ENCODE data around the gene ZNF14.
A peak's percentile ranks its signal among the peaks of the same experiment; 100 is the strongest.
"Not testable (repeated sequence)": the region's sequence is repeated elsewhere in the genome, so short reads cannot be mapped to it uniquely, and the experiment has no call there.

Gene ZNF14

DNA sequence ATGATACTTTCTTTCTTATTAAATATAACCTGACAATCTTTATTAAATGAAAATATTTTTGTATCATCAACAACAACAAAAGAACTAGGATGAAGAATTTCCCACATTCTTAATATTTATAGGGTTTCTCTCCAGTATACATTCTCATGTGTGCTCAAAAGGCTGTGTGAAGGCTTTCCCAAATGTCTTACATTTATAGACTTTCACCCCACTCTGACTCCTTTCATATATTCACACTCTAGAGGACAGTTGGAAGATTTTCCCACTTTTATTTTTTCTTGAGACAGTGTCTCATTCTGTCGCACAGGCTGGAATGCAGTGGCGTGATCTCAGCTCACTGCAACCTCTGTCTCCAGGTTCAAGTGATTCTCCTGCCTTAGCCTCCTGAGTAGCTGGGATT lies 22.4 kb downstream of the ZNF14 start:
- peaks cover 64% of the 10 kb centered on the region for H3K36me3 ChIP-seq (ENCODE audit: insufficient read depth, low read depth, low read length)
- 0 out of 2 replicates have a peak overlapping the region, but pooled peaks have one; percentile 21 for H3K4me3 ChIP-seq (ENCODE audit: low read length)
- H3K4me1 ChIP-seq (ENCODE audit: insufficient read depth, low read length), result no peaks in the 10 kb centered on the region
- no peak overlapping the region for H3K9ac ChIP-seq (ENCODE audit: low read depth, low read length)
- H3K27me3 ChIP-seq (ENCODE audit: insufficient read depth, low read length), result no peaks in the 10 kb centered on the region
- H3K9me3 ChIP-seq (ENCODE audit: insufficient read depth, low read depth, low read length), result peaks cover 86% of the 10 kb centered on the region
- H3K27ac ChIP-seq (ENCODE audit: low read length), result no peak overlapping the region

DNA sequence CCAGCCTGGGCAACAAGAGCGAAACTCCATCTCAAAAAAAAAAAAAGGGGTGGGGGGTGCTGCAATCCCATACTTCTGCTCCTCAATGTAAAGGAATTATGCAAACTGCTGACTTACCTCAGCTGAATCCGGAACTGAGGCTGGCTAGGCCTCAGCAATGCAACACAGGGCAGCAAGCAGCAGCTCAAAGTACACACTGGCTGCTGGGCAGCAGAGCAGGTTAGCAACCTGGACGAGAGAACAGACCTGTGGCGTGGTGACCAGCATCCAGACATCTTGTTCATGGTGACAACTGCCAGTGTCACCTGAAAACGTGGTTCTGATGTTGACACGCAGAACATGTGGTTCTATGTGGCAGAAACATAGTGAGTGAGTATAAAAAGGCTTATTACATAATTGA lies 28.1 kb downstream of the ZNF14 start:
- Histone ChIP-seq H3K4me1 (ENCODE audit: insufficient read depth, low read length) (no peaks in the 10 kb centered on the region), H3K27me3 (ENCODE audit: insufficient read depth, low read length) (no peaks in the 10 kb centered on the region), H3K27ac (ENCODE audit: low read length) (no peak overlapping the region), H3K36me3 (ENCODE audit: insufficient read depth, low read depth, low read length) (peaks cover 13% of the 10 kb centered on the region), H3K4me3 (ENCODE audit: low read length) (no peak overlapping the region), H3K9me3 (ENCODE audit: insufficient read depth, low read depth, low read length) (peaks cover 38% of the 10 kb centered on the region), H3K9ac (ENCODE audit: low read depth, low read length) (no peak overlapping the region)

DNA sequence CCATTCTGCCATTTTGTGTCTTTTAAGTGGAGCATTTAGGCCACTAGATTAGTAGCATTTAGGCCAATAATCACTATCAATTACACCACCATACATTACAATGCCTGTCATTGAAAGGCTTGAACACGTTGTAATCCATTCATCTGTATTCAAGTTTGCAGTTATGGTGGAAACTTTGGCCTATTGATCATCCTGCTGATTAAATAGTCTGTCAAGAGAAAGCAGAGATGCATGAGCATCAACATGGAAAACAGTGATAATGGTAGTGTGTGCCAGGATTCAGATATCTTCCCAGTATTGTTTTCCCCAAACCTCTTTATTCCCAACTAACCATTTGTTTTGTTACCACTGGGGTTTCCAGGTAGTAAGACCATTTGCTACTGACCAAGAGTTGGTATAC lies 32.4 kb downstream of the ZNF14 start:
- H3K27me3 ChIP-seq (ENCODE audit: insufficient read depth, low read length); H3K4me1 ChIP-seq (ENCODE audit: insufficient read depth, low read length); H3K36me3 ChIP-seq (ENCODE audit: insufficient read depth, low read depth, low read length); H3K9me3 ChIP-seq (ENCODE audit: insufficient read depth, low read depth, low read length); H3K9ac ChIP-seq (ENCODE audit: low read depth, low read length); H3K4me3 ChIP-seq (ENCODE audit: low read length); H3K27ac ChIP-seq (ENCODE audit: low read length): not testable (repeated sequence)

DNA sequence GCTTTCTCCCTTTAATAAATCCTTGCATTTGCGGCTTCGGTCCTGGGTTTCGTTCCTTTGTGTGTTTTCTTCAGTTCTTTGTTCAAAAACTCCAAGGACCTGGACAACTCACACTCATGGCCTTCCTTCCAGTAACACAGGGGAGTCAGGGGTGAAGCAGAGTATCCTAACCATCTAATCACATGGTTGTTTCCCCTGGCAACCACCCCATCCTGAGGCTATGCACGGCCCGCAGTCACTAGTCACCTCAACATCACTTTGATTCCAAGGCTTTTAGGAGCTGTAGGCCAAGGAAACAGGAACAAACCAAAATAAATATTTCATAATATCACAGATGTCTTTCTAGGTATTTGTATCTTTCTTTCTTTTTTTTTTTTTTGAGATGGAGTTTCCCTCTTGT lies 35.3 kb downstream of the ZNF14 start:
- no peaks in the 10 kb centered on the region for H3K4me1 ChIP-seq (ENCODE audit: insufficient read depth, low read length)
- H3K9me3 ChIP-seq (ENCODE audit: insufficient read depth, low read depth, low read length), result no peaks in the 10 kb centered on the region; the same call in 1 of the 2 replicates
- H3K4me3 ChIP-seq (ENCODE audit: low read length), result no peak overlapping the region
- H3K27me3 ChIP-seq (ENCODE audit: insufficient read depth, low read length), result no peaks in the 10 kb centered on the region
- H3K9ac ChIP-seq (ENCODE audit: low read depth, low read length), result no peak overlapping the region
- no peak overlapping the region for H3K27ac ChIP-seq (ENCODE audit: low read length)
- no peaks in the 10 kb centered on the region for H3K36me3 ChIP-seq (ENCODE audit: insufficient read depth, low read depth, low read length)

DNA sequence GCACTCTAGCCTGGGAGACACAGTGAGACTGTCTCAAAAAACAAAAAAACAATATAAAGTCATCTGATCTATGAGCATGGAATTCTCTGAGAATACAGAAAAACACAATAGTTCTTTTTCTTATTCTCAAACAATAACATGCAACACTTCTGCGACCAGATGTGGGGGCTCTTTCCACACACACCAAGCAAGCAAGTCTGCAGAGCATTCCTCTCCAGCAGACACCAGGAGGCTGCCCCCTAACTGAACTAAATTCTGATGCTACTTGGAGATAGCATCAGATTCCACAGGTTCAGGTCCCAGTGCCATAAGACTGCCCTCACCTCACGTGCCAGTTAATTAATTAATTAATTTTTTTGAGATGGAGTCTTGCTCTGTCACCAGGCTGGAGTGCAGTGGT lies 36.5 kb downstream of the ZNF14 start:
- Histone ChIP-seq H3K4me3 (ENCODE audit: low read length) (no peak overlapping the region), H3K27ac (ENCODE audit: low read length) (no peak overlapping the region), H3K9ac (ENCODE audit: low read depth, low read length) (no peak overlapping the region), H3K9me3 (ENCODE audit: insufficient read depth, low read depth, low read length) (no peaks in the 10 kb centered on the region; the same call in 1 of the 2 replicates), H3K27me3 (ENCODE audit: insufficient read depth, low read length) (no peaks in the 10 kb centered on the region), H3K4me1 (ENCODE audit: insufficient read depth, low read length) (no peaks in the 10 kb centered on the region), H3K36me3 (ENCODE audit: insufficient read depth, low read depth, low read length) (no peaks in the 10 kb centered on the region)

DNA sequence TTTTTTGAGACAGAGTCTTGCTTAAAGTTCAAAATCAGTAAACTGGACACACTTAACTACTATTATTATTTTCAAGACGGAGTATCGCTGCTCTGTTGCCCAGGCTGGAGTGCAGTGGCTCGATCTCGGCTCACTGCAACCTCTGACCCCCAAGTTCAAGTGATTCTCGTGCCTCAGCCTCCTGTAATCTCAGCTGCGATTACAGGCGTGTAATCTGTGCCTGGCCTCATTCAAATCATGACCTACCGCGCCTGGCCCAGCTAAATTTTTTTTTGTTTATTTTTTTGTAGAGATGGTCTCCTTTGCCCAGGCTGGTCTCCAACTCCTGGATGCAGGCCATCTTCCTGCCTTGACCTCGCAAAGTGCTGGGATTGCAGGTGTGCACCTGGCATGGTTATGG lies 41.2 kb downstream of the ZNF14 start:
- H3K36me3 ChIP-seq (ENCODE audit: insufficient read depth, low read depth, low read length), result no peaks in the 10 kb centered on the region
- H3K27ac ChIP-seq (ENCODE audit: low read length), result no peak overlapping the region
- H3K4me1 ChIP-seq (ENCODE audit: insufficient read depth, low read length), result no peaks in the 10 kb centered on the region

DNA sequence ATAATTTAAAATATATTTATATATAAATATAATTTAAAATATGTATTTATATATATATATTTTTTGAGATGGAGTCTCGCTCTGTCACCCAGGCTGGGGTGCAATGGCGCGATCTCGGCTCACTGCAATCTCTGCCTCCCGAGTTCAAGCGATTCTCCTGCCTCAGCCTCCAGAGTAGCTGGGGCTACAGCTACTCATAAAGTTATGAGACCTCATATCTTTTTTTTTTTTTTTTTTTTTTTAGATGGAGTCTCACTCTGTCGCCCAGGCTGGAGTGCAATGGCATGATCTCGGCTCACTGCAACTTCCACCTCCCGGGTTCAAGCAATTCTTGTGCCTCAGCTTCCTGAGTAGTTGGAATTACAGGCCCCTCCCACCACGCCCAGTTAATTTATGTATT lies 43.9 kb downstream of the ZNF14 start:
- H3K4me3 ChIP-seq (ENCODE audit: low read length); H3K9me3 ChIP-seq (ENCODE audit: insufficient read depth, low read depth, low read length); H3K36me3 ChIP-seq (ENCODE audit: insufficient read depth, low read depth, low read length); H3K9ac ChIP-seq (ENCODE audit: low read depth, low read length); H3K27ac ChIP-seq (ENCODE audit: low read length); H3K4me1 ChIP-seq (ENCODE audit: insufficient read depth, low read length); H3K27me3 ChIP-seq (ENCODE audit: insufficient read depth, low read length): not testable (repeated sequence)

More for the DNA sequence above, 41.2 kb downstream of the ZNF14 start:
- H3K9me3 ChIP-seq (ENCODE audit: insufficient read depth, low read depth, low read length), result no peaks in the 10 kb centered on the region
- no peaks in the 10 kb centered on the region for H3K27me3 ChIP-seq (ENCODE audit: insufficient read depth, low read length)
- no peak overlapping the region for H3K4me3 ChIP-seq (ENCODE audit: low read length)
- no peak overlapping the region for H3K9ac ChIP-seq (ENCODE audit: low read depth, low read length)

DNA sequence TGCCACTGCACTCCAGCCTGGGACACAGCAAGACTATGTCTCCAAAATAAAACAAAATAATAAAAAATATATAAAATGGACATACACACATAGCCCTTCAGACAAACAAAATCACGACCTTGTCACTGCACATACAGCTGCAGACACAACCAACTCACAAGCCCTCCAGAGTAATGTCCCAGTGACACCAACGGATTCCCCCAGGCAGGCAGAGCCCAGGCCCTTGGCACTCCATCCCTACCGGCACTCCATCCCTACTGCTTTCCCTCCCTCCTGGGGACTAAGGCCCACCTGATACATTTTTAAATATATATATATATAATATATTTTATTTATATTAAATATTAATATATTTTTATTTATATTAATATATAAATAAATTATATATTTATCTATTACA lies 45.8 kb downstream of the ZNF14 start:
- Histone ChIP-seq H3K27ac (ENCODE audit: low read length) (no peak overlapping the region), H3K36me3 (ENCODE audit: insufficient read depth, low read depth, low read length) (peaks cover 2% of the 10 kb centered on the region; the same call in 1 of the 2 replicates), H3K27me3 (ENCODE audit: insufficient read depth, low read length) (no peaks in the 10 kb centered on the region), H3K4me3 (ENCODE audit: low read length) (no peak overlapping the region), H3K9me3 (ENCODE audit: insufficient read depth, low read depth, low read length) (no peaks in the 10 kb centered on the region), H3K4me1 (ENCODE audit: insufficient read depth, low read length) (no peaks in the 10 kb centered on the region), H3K9ac (ENCODE audit: low read depth, low read length) (no peak overlapping the region)

DNA sequence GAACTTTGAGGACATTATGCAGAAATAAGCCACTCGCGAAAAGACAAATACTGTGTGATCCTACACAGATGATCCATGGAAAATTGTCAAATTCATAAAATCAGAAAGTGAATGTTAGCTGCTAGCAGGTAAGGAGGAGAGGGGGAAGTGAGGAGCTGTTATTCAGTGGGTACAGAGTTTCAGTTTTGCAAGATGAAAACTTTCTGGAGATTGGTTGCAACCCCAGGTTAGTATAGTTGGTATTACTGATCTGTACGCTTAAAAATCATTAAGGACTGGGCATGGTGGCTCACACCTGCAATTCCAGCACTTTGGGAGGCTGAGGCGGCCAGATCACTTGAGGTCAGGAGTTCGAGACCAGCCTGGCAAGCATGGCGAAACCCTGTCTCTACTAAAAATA lies 46.3 kb downstream of the ZNF14 start:
- no peak overlapping the region for H3K9ac ChIP-seq (ENCODE audit: low read depth, low read length)
- H3K9me3 ChIP-seq (ENCODE audit: insufficient read depth, low read depth, low read length), result no peaks in the 10 kb centered on the region
- H3K27ac ChIP-seq (ENCODE audit: low read length), result no peak overlapping the region
- H3K4me1 ChIP-seq (ENCODE audit: insufficient read depth, low read length), result no peaks in the 10 kb centered on the region
- peaks cover 6% of the 10 kb centered on the region; the same call in 1 of the 2 replicates for H3K36me3 ChIP-seq (ENCODE audit: insufficient read depth, low read depth, low read length)
- H3K27me3 ChIP-seq (ENCODE audit: insufficient read depth, low read length), result no peaks in the 10 kb centered on the region
- H3K4me3 ChIP-seq (ENCODE audit: low read length), result no peak overlapping the region

DNA sequence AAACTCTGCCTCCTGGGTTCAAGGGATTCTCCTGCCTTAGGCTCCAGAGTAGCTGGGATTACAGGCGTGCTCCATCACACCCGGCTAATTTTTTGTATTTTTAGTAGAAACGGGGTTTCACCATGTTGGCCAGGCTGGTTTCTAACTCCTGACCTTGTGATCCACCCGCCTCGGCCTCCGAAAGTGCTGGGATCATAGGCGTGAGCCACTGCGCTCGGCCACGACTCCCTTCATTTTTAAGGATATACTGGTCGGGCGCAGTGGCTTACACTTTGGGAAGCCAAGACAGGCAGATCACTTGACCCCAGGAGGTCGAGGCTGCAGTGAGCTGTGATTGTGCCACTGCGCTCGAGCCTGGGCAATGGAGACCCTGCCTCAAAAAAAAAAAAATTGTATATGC lies 46.8 kb downstream of the ZNF14 start:
- H3K4me3 ChIP-seq (ENCODE audit: low read length); H3K9me3 ChIP-seq (ENCODE audit: insufficient read depth, low read depth, low read length); H3K9ac ChIP-seq (ENCODE audit: low read depth, low read length); H3K27ac ChIP-seq (ENCODE audit: low read length); H3K4me1 ChIP-seq (ENCODE audit: insufficient read depth, low read length); H3K27me3 ChIP-seq (ENCODE audit: insufficient read depth, low read length): not testable (repeated sequence)
- peaks cover 10% of the 10 kb centered on the region for H3K36me3 ChIP-seq (ENCODE audit: insufficient read depth, low read depth, low read length)

DNA sequence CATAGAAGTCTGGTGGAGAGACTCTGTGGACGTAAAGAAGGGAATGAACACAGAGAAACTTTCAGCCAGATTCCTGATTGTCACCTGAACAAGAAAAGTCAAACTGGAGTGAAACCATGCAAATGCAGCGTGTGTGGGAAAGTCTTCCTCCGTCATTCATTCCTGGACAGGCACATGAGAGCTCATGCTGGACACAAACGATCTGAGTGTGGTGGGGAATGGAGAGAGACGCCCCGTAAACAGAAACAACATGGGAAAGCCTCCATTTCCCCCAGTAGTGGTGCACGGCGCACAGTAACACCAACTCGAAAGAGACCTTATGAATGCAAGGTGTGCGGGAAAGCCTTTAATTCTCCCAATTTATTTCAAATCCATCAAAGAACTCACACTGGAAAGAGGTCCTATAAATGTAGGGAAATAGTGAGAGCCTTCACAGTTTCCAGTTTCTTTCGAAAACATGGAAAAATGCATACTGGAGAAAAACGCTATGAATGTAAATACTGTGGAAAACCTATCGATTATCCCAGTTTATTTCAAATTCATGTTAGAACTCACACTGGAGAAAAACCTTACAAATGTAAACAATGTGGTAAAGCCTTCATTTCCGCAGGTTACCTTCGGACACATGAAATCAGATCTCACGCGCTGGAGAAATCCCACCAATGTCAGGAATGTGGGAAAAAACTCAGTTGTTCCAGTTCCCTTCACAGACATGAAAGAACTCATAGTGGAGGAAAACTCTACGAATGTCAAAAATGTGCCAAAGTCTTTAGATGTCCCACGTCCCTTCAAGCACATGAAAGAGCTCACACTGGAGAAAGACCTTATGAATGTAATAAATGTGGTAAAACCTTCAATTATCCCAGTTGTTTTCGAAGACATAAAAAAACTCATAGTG lies 53.5 kb downstream of the ZNF14 start:
- no peak overlapping the region for H3K27ac ChIP-seq (ENCODE audit: low read length)
- peaks cover 66% of the 10 kb centered on the region for H3K36me3 ChIP-seq (ENCODE audit: insufficient read depth, low read depth, low read length)
- H3K4me1 ChIP-seq (ENCODE audit: insufficient read depth, low read length), result no peaks in the 10 kb centered on the region
- no peak overlapping the region for H3K4me3 ChIP-seq (ENCODE audit: low read length)
- H3K9ac ChIP-seq (ENCODE audit: low read depth, low read length), result no peak overlapping the region
- no peaks in the 10 kb centered on the region for H3K27me3 ChIP-seq (ENCODE audit: insufficient read depth, low read length)
- H3K9me3 ChIP-seq (ENCODE audit: insufficient read depth, low read depth, low read length), result peaks cover 5% of the 10 kb centered on the region

DNA sequence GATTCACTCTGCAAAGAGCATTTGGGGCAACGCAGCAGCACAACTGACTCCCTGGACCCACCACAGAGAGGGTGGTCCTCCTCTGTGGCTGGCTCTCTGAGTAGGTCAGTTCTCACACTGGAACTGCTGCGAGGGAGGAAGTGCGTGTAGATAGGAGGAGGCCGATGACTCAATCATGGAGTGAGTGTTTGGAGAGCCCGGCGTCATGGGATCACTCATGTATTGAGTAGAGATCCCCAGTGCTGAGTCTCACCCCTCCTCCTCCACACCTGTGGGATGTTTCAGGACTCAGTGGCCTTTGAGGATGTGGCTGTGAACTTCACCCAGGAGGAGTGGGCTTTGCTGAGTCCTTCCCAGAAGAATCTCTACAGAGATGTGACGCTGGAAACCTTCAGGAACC lies 55.3 kb downstream of the ZNF14 start:
- Histone ChIP-seq H3K9me3 (ENCODE audit: insufficient read depth, low read depth, low read length) (peaks cover 5% of the 10 kb centered on the region), H3K36me3 (ENCODE audit: insufficient read depth, low read depth, low read length) (peaks cover 81% of the 10 kb centered on the region), H3K27me3 (ENCODE audit: insufficient read depth, low read length) (no peaks in the 10 kb centered on the region), H3K4me3 (ENCODE audit: low read length) (no peak overlapping the region), H3K4me1 (ENCODE audit: insufficient read depth, low read length) (no peaks in the 10 kb centered on the region), H3K9ac (ENCODE audit: low read depth, low read length) (no peak overlapping the region), H3K27ac (ENCODE audit: low read length) (no peak overlapping the region)

Data from iPS-20b (cell line).